Suppressor macrophage (primary cell): ENCODE results near the gene CTNNB1.

ENCODE experiments used
- DNase-seq, 4 experiments: peaks; one replicate each; pipeline ENCODE4 v3.0.0-alpha.2; 2020 to 2022

CTNNB1 gene

GRCh38 chr3:41220906-41221677 lies 21.8 kb downstream of the CTNNB1 start:
- no peak for DNase-seq

GRCh38 chr3:41222012-41222411 lies 22.7 kb downstream of the CTNNB1 start:
- DNase-seq: peak in 1 of 4 experiments; percentile 22

- DNase-seq: no peak
These were observed 23.2 kb downstream of the CTNNB1 start for GRCh38 chr3:41222501-41222900.

- no peak for DNase-seq
These were observed 23.8 kb downstream of the CTNNB1 start for GRCh38 chr3:41223078-41223477.

GRCh38 chr3:41223691-41224090 lies 24.4 kb downstream of the CTNNB1 start:
- no peak for DNase-seq

GRCh38 chr3:41224120-41224806 lies 25.0 kb downstream of the CTNNB1 start:
- no peak for DNase-seq

GRCh38 chr3:41234823-41235721 lies 35.8 kb downstream of the CTNNB1 start:
- DNase-seq: no peak

- no peak for DNase-seq
These were observed 36.9 kb downstream of the CTNNB1 start for GRCh38 chr3:41236228-41236627.

GRCh38 chr3:41237907-41238306 lies 38.6 kb downstream of the CTNNB1 start:
- DNase-seq: no peak

- no peak for DNase-seq
These were observed 40.3 kb downstream of the CTNNB1 start for GRCh38 chr3:41239587-41239986.

- DNase-seq: no peak
These were observed 41.9 kb downstream of the CTNNB1 start for GRCh38 chr3:41241161-41241560.

GRCh38 chr3:41241800-41242571 lies 42.7 kb downstream of the CTNNB1 start:
- no peak for DNase-seq

GRCh38 chr3:41243183-41243582 lies 43.9 kb downstream of the CTNNB1 start:
- DNase-seq: no peak

GRCh38 chr3:41244620-41245336 lies 45.5 kb downstream of the CTNNB1 start:
- peak in 1 of 4 experiments; percentile 21 for DNase-seq

GRCh38 chr3:41247055-41248004 lies 48.0 kb downstream of the CTNNB1 start:
- no peak for DNase-seq

- DNase-seq: no peak
These were observed 49.2 kb downstream of the CTNNB1 start for GRCh38 chr3:41248525-41248924.

GRCh38 chr3:41249318-41249717 lies 50.0 kb downstream of the CTNNB1 start:
- DNase-seq: no peak

- DNase-seq: no peak
These were observed 51.5 kb downstream of the CTNNB1 start for GRCh38 chr3:41250825-41251224.

GRCh38 chr3:41251593-41251992 lies 52.3 kb downstream of the CTNNB1 start:
- DNase-seq: no peak

GRCh38 chr3:41258239-41258800 lies 59.0 kb downstream of the CTNNB1 start:
- no peak for DNase-seq
